CD8-positive, alpha-beta memory T cell (primary cell): ENCODE measurements around the gene UQCC2. TPM values are rescaled to one million over a fixed set of nuclear protein-coding genes. Genes with fewer than 3 reads are reported as not detected.

Experiments used
- CTCF ChIA-PET: fragments of 350-600 bp; sonication (Branson Sonifier 250); formaldehyde crosslinking; loops from one replicate; lab custom pipeline; 2021; ENCODE audit warnings: antibody characterized with exemption; lab: Charles Lee
- POLR2A ChIA-PET: fragments of 350-600 bp; sonication (Branson Sonifier 250); formaldehyde crosslinking; loops from one replicate; lab custom pipeline; 2021; ENCODE audit warnings: antibody characterized with exemption; lab: Charles Lee
- DNase-seq, 5 donors: peaks; one replicate each; pipeline versions ENCODE4 v3.0.0 to v3.0.0-alpha.2; 2020 to 2022; ENCODE audit warnings: mixed read lengths in 1 of 5
- H3K27ac ChIP-seq: one replicate; pipeline ENCODE4 v1.7.0; 2013; ENCODE audit warnings: low read depth, mild to moderate bottlenecking, low read length, moderate library complexity
- H3K27me3 ChIP-seq: 2 replicates; pipeline ENCODE4 v1.7.0; 2013; ENCODE audit warnings: low read length, mild to moderate bottlenecking; ENCODE audit not compliant: insufficient read depth, poor library complexity, severe bottlenecking
- H3K36me3 ChIP-seq: 2 replicates; pipeline ENCODE4 v1.7.0; 2013; ENCODE audit warnings: mild to moderate bottlenecking, low read length, moderate library complexity; ENCODE audit not compliant: insufficient read depth
- H3K4me1 ChIP-seq: 2 replicates; pipeline ENCODE4 v1.7.0; 2013; ENCODE audit warnings: mild to moderate bottlenecking, low read length, moderate library complexity; ENCODE audit not compliant: insufficient read depth
- H3K4me3 ChIP-seq: 2 replicates; pipeline ENCODE4 v1.7.0; 2013; ENCODE audit warnings: mild to moderate bottlenecking, low read length
- H3K9me3 ChIP-seq: 2 replicates; pipeline ENCODE4 v1.7.0; 2013; ENCODE audit warnings: mild to moderate bottlenecking, low read length
- H3K27ac Mint-ChIP-seq, 8 donors: one replicate each; pipeline ENCODE4 v1.8.0; 2020 to 2021; ENCODE audit warnings: mixed read lengths in 8 of 8, mild to moderate bottlenecking in 6 of 8, inconsistent platforms in 3 of 8, moderate library complexity in 3 of 8
- H3K27me3 Mint-ChIP-seq, 2 donors: one replicate each; pipeline ENCODE4 v1.8.0; 2020 to 2021; ENCODE audit warnings: mixed read lengths in 2 of 2, mild to moderate bottlenecking in 1 of 2, moderate library complexity in 1 of 2
- H3K36me3 Mint-ChIP-seq, 3 donors: one replicate each; pipeline ENCODE4 v1.8.0; 2020 to 2021; ENCODE audit warnings: mixed read lengths in 3 of 3, inconsistent platforms in 1 of 3, mild to moderate bottlenecking in 1 of 3
- H3K4me1 Mint-ChIP-seq, 3 donors: one replicate each; pipeline ENCODE4 v1.8.0; 2020 to 2021; ENCODE audit warnings: mixed read lengths in 3 of 3, inconsistent platforms in 1 of 3, mild to moderate bottlenecking in 1 of 3
- H3K4me3 Mint-ChIP-seq, 7 donors: one replicate each; pipeline ENCODE4 v1.8.0; 2020 to 2021; ENCODE audit warnings: mixed read lengths in 7 of 7, mild to moderate bottlenecking in 6 of 7, moderate library complexity in 4 of 7, inconsistent platforms in 2 of 7
- H3K9me3 Mint-ChIP-seq, 5 donors: one replicate each; pipeline ENCODE4 v1.8.0; 2020 to 2022; ENCODE audit warnings: mixed read lengths in 5 of 5, mild to moderate bottlenecking in 3 of 5, moderate library complexity in 2 of 5, inconsistent platforms in 1 of 5
- polyA plus RNA-seq: library from polyadenylated mRNA; unstranded; fragments of 300-500 nt; fragmentation: Illumina TruSeq; gene quantifications from one replicate; pipeline ENCODE4 v1.2.3, GENCODE V29; 2021
- total RNA-seq, 2 experiments: library from RNA; stranded (reverse); gene quantifications; one replicate each; pipeline ENCODE4 v1.2.3, GENCODE V29; 2021

UQCC2 gene
- total and polyA plus RNA-seq, 3 experiments from 2014 or later, result 46.7 to 157 (median 150) TPM

GRCh38 chr6:33742092-33742491 lies 30.6 kb upstream of the UQCC2 start:
- Histone ChIP-seq H3K4me3 (no peak overlapping the region), H3K9me3 (no peaks in the 10 kb centered on the region), H3K4me1 (no peaks in the 10 kb centered on the region), H3K27me3 (no peaks in the 10 kb centered on the region), H3K27ac (no peak overlapping the region), H3K36me3 (no peaks in the 10 kb centered on the region)
- Mint-ChIP-seq H3K36me3 (no peaks in the 10 kb centered on the region), H3K27me3 (peaks cover 7 to 14% of the 10 kb centered on the region in 2 donors), H3K9me3 (no peaks in the 10 kb centered on the region), H3K4me3 (no peak overlapping the region), H3K27ac (no peak overlapping the region), H3K4me1 (peaks cover 4 to 5% (median 5%) of the 10 kb centered on the region in 3 donors)
- ChIA-PET CTCF (interaction anchor here (1.3 kb wide), 1 partner anchor 29 kb away, joined by 4 read pairs; no protein-coding TSS in a partner anchor), POLR2A (no interaction called here)
- DNase-seq, result no peak

- Mint-ChIP-seq H3K4me3 (no peak overlapping the region), H3K9me3 (no peaks in the 10 kb centered on the region), H3K27ac (no peak overlapping the region), H3K27me3 (peaks cover 6 to 14% of the 10 kb centered on the region in 2 donors), H3K36me3 (no peaks in the 10 kb centered on the region), H3K4me1 (peaks cover 4 to 5% (median 5%) of the 10 kb centered on the region in 3 donors)
- no peak for DNase-seq
- Histone ChIP-seq H3K36me3 (no peaks in the 10 kb centered on the region), H3K27ac (no peak overlapping the region), H3K9me3 (no peaks in the 10 kb centered on the region), H3K4me1 (no peaks in the 10 kb centered on the region), H3K27me3 (no peaks in the 10 kb centered on the region), H3K4me3 (no peak overlapping the region)
- POLR2A ChIA-PET, result no interaction called here
- CTCF ChIA-PET, result no interaction called here
Observed at GRCh38 chr6:33740794-33741193, 29.3 kb upstream of the UQCC2 start.

GRCh38 chr6:33740204-33740608 lies 28.7 kb upstream of the UQCC2 start:
- Mint-ChIP-seq H3K9me3 (no peaks in the 10 kb centered on the region), H3K4me1 (peaks cover 4 to 5% (median 5%) of the 10 kb centered on the region in 3 donors), H3K27me3 (peaks cover 3 to 14% of the 10 kb centered on the region in 2 donors), H3K27ac (no peak overlapping the region), H3K4me3 (no peak overlapping the region), H3K36me3 (no peaks in the 10 kb centered on the region)
- ChIA-PET CTCF (interaction anchor here (1.0 kb wide), 1 partner anchor 287 kb away, joined by 3 read pairs; no protein-coding TSS in a partner anchor), POLR2A (no interaction called here)
- DNase-seq, result no peak
- no peak overlapping the region for H3K27ac ChIP-seq
- H3K27me3 ChIP-seq, result no peaks in the 10 kb centered on the region
- H3K4me3 ChIP-seq, result no peak overlapping the region
- no peaks in the 10 kb centered on the region for H3K4me1 ChIP-seq
- no peaks in the 10 kb centered on the region for H3K9me3 ChIP-seq
- no peaks in the 10 kb centered on the region for H3K36me3 ChIP-seq

- CTCF ChIA-PET, result interaction anchor here (1.0 kb wide), 1 partner anchor 288 kb away, joined by 3 read pairs; no protein-coding TSS in a partner anchor
- H3K27me3 ChIP-seq, result no peaks in the 10 kb centered on the region
- no peaks in the 10 kb centered on the region for H3K36me3 ChIP-seq
- no peaks in the 10 kb centered on the region for H3K9me3 Mint-ChIP-seq
- H3K27ac ChIP-seq, result no peak overlapping the region
- H3K27me3 Mint-ChIP-seq, result peaks cover 3 to 14% of the 10 kb centered on the region in 2 donors
- DNase-seq, result no peak
- no peaks in the 10 kb centered on the region for H3K4me1 ChIP-seq
- peaks cover 4 to 5% (median 5%) of the 10 kb centered on the region in 3 donors for H3K4me1 Mint-ChIP-seq
- H3K9me3 ChIP-seq, result no peaks in the 10 kb centered on the region
- no peak overlapping the region for H3K4me3 ChIP-seq
- H3K36me3 Mint-ChIP-seq, result no peaks in the 10 kb centered on the region
- peak overlapping the region in 1 of 8 donors; percentile 17 for H3K27ac Mint-ChIP-seq
- POLR2A ChIA-PET, result no interaction called here
- no peak overlapping the region for H3K4me3 Mint-ChIP-seq
Observed at GRCh38 chr6:33739571-33739970, 28.1 kb upstream of the UQCC2 start.

GRCh38 chr6:33738879-33739278 lies 27.4 kb upstream of the UQCC2 start:
- no peaks in the 10 kb centered on the region for H3K9me3 ChIP-seq
- H3K4me3 Mint-ChIP-seq, result no peak overlapping the region
- no peaks in the 10 kb centered on the region for H3K36me3 ChIP-seq
- no peak overlapping the region for H3K27ac Mint-ChIP-seq
- ChIA-PET POLR2A (no interaction called here), CTCF (no interaction called here)
- no peak overlapping the region for H3K4me3 ChIP-seq
- DNase-seq, result no peak
- no peak overlapping the region for H3K27ac ChIP-seq
- no peaks in the 10 kb centered on the region for H3K36me3 Mint-ChIP-seq
- H3K9me3 Mint-ChIP-seq, result no peaks in the 10 kb centered on the region
- H3K4me1 ChIP-seq, result no peaks in the 10 kb centered on the region
- H3K27me3 ChIP-seq, result no peaks in the 10 kb centered on the region
- H3K27me3 Mint-ChIP-seq, result peaks cover under 1 to 9% of the 10 kb centered on the region in 2 donors
- H3K4me1 Mint-ChIP-seq, result no peaks in the 10 kb centered on the region

GRCh38 chr6:33738153-33738552 lies 26.7 kb upstream of the UQCC2 start:
- Histone ChIP-seq H3K27ac (no peak overlapping the region), H3K4me1 (no peaks in the 10 kb centered on the region), H3K36me3 (no peaks in the 10 kb centered on the region), H3K4me3 (no peak overlapping the region), H3K27me3 (no peaks in the 10 kb centered on the region), H3K9me3 (no peaks in the 10 kb centered on the region)
- ChIA-PET POLR2A (no interaction called here), CTCF (interaction anchor here (1.1 to 1.3 kb wide), 2 partner anchors 29 to 38 kb away, joined by 4 to 5 read pairs; no protein-coding TSS in a partner anchor)
- H3K4me1 Mint-ChIP-seq, result no peaks in the 10 kb centered on the region
- H3K27me3 Mint-ChIP-seq, result peaks cover under 1 to 9% of the 10 kb centered on the region in 2 donors
- H3K4me3 Mint-ChIP-seq, result no peak overlapping the region
- H3K9me3 Mint-ChIP-seq, result no peaks in the 10 kb centered on the region
- no peak overlapping the region for H3K27ac Mint-ChIP-seq
- H3K36me3 Mint-ChIP-seq, result no peaks in the 10 kb centered on the region
- DNase-seq, result no peak

- POLR2A ChIA-PET, result no interaction called here
- no peaks in the 10 kb centered on the region for H3K4me1 Mint-ChIP-seq
Observed at GRCh38 chr6:33737267-33738026, 25.9 kb upstream of the UQCC2 start.

GRCh38 chr6:33735216-33735615 lies 23.7 kb upstream of the UQCC2 start:
- Histone ChIP-seq H3K4me1 (no peaks in the 10 kb centered on the region), H3K27ac (no peak overlapping the region), H3K4me3 (no peak overlapping the region), H3K36me3 (no peaks in the 10 kb centered on the region), H3K27me3 (no peaks in the 10 kb centered on the region), H3K9me3 (no peaks in the 10 kb centered on the region)
- peak overlapping the region in 1 of 8 donors; percentile 69 for H3K27ac Mint-ChIP-seq
- ChIA-PET POLR2A (no interaction called here), CTCF (no interaction called here)
- no peaks in the 10 kb centered on the region for H3K36me3 Mint-ChIP-seq
- H3K4me3 Mint-ChIP-seq, result no peak overlapping the region
- no peak for DNase-seq
- H3K4me1 Mint-ChIP-seq, result no peaks in the 10 kb centered on the region
- no peaks in the 10 kb centered on the region for H3K9me3 Mint-ChIP-seq
- H3K27me3 Mint-ChIP-seq, result peaks cover 2 to 3% of the 10 kb centered on the region in 2 donors

More at GRCh38 chr6:33737267-33738026, 25.9 kb upstream of the UQCC2 start:
- H3K4me3 ChIP-seq, result no peak overlapping the region
- no peak for DNase-seq
- no peak overlapping the region for H3K27ac ChIP-seq
- CTCF ChIA-PET, result interaction anchor here (1.1 to 1.3 kb wide), 2 partner anchors 30 to 37 kb away, joined by 4 to 5 read pairs; no protein-coding TSS in a partner anchor
- no peaks in the 10 kb centered on the region for H3K27me3 ChIP-seq
- H3K9me3 ChIP-seq, result no peaks in the 10 kb centered on the region
- H3K36me3 Mint-ChIP-seq, result no peaks in the 10 kb centered on the region
- H3K27me3 Mint-ChIP-seq, result peaks cover 2 to 4% of the 10 kb centered on the region in 2 donors
- no peak overlapping the region for H3K27ac Mint-ChIP-seq
- H3K4me1 ChIP-seq, result no peaks in the 10 kb centered on the region
- no peaks in the 10 kb centered on the region for H3K36me3 ChIP-seq
- no peaks in the 10 kb centered on the region for H3K9me3 Mint-ChIP-seq
- no peak overlapping the region for H3K4me3 Mint-ChIP-seq
